GM19240 (cell line): Measurements from ENCODE around the gene PDCD4.
"Not testable (repeated sequence)": the region's sequence is repeated elsewhere in the genome, so short reads cannot be mapped to it uniquely, and the experiment has no call there.

Experiments used
- DNase-seq: peaks from one replicate; pipeline ENCODE4 v3.0.0; 2011; ENCODE audit warnings: low spot score; ENCODE audit not compliant: insufficient read length

PDCD4 gene

GRCh38 chr10:110861476-110861875 is 10.3 kb upstream of the PDCD4 start:
- DNase-seq, result no peak

- DNase-seq, result no peak
These were observed 9.6 kb upstream of the PDCD4 start for GRCh38 chr10:110861930-110862649.

- no peak for DNase-seq
These were observed 8.8 kb upstream of the PDCD4 start for GRCh38 chr10:110862961-110863360.

- DNase-seq, result no peak
These were observed 8.4 kb upstream of the PDCD4 start for GRCh38 chr10:110863361-110863760.

- no peak for DNase-seq
These were observed 7.8 kb upstream of the PDCD4 start for GRCh38 chr10:110863956-110864355.

GRCh38 chr10:110864662-110865140 is 7.0 kb upstream of the PDCD4 start:
- no peak for DNase-seq

- no peak for DNase-seq
These were observed 6.4 kb upstream of the PDCD4 start for GRCh38 chr10:110865186-110865808.

- DNase-seq, result no peak
These were observed 5.8 kb upstream of the PDCD4 start for GRCh38 chr10:110865809-110866482.

GRCh38 chr10:110867011-110867806 is 4.5 kb upstream of the PDCD4 start:
- DNase-seq, result not testable (repeated sequence)

GRCh38 chr10:110867807-110868465 is 3.8 kb upstream of the PDCD4 start:
- DNase-seq, result no peak

- DNase-seq, result no peak
These were observed 2.7 kb upstream of the PDCD4 start for GRCh38 chr10:110868981-110869380.

- DNase-seq, result no peak
These were observed 868 bp upstream of the PDCD4 start for GRCh38 chr10:110870823-110871297.

GRCh38 chr10:110872145-110872983 is 636 bp downstream of the PDCD4 start:
- DNase-seq, result no peak

GRCh38 chr10:110872984-110873923 is 1.5 kb downstream of the PDCD4 start:
- no peak for DNase-seq

- DNase-seq, result no peak
These were observed 2.2 kb downstream of the PDCD4 start for GRCh38 chr10:110873951-110874350.

GRCh38 chr10:110876000-110876399 is 4.3 kb downstream of the PDCD4 start:
- DNase-seq, result no peak

- no peak for DNase-seq
These were observed 5.1 kb downstream of the PDCD4 start for GRCh38 chr10:110876788-110877187.

- DNase-seq, result no peak
These were observed 8.3 kb downstream of the PDCD4 start for GRCh38 chr10:110880012-110880411.

GRCh38 chr10:110881247-110881646 is 9.5 kb downstream of the PDCD4 start:
- no peak for DNase-seq
